SK-N-SH treated with all-trans-retinoic acid at 6 μM for 48 hours (cell line): ENCODE measurements around the gene IQCM.
"Not testable (repeated sequence)": the region's sequence is repeated elsewhere in the genome, so short reads cannot be mapped to it uniquely, and the experiment has no call there.

Experiments
- ATAC-seq: fragments of 200-7000 bp; cut with Tn5 transposase; 3 replicates; pipeline ENCODE4 v1.9.1; 2020; ENCODE audit warnings: mild to moderate bottlenecking, moderate library complexity
- BACH2 ChIP-seq: fragments of 250-450 bp; sonication (Bioruptor Pico); IDR thresholded peaks from 2 replicates; pipeline ENCODE4 v1.9.0; 2021; ENCODE audit warnings: mild to moderate bottlenecking, borderline replicate concordance
- CSDC2 ChIP-seq: fragments of 250-450 bp; sonication (Bioruptor Pico); IDR thresholded peaks from 2 replicates; pipeline ENCODE4 v1.5.0; 2020; ENCODE audit warnings: mild to moderate bottlenecking, moderate library complexity
- GLIS3 ChIP-seq: fragments of 250-450 bp; sonication (Bioruptor Pico); IDR thresholded peaks from 2 replicates; pipeline ENCODE4 v1.5.0; 2020; ENCODE audit warnings: mild to moderate bottlenecking, moderate library complexity
- ISL1 ChIP-seq: fragments of 250-450 bp; sonication (Bioruptor Pico); IDR thresholded peaks from 2 replicates; pipeline ENCODE4 v2.1.2; 2022; ENCODE audit warnings: mild to moderate bottlenecking, moderate library complexity
- OSR1 ChIP-seq: fragments of 250-450 bp; sonication (Bioruptor Pico); IDR thresholded peaks from 2 replicates; pipeline ENCODE4 v1.8.0; 2022; ENCODE audit warnings: moderate library complexity, mild to moderate bottlenecking, inconsistent platforms
- PPARA ChIP-seq: fragments of 250-450 bp; sonication (Bioruptor Pico); IDR thresholded peaks from 2 replicates; pipeline ENCODE4 v1.5.0; 2020; ENCODE audit warnings: mild to moderate bottlenecking, borderline replicate concordance
- RARB ChIP-seq: fragments of 250-450 bp; sonication (Bioruptor Pico); IDR thresholded peaks from 2 replicates; pipeline ENCODE4 v1.8.0; 2021; ENCODE audit warnings: mild to moderate bottlenecking, moderate library complexity
- SNAI2 ChIP-seq: fragments of 250-450 bp; sonication (Bioruptor Pico); IDR thresholded peaks from 2 replicates; pipeline ENCODE4 v1.5.0; 2020; ENCODE audit warnings: mild to moderate bottlenecking, moderate library complexity
- TCF4 ChIP-seq: fragments of 250-450 bp; sonication (Bioruptor Pico); IDR thresholded peaks from 2 replicates; pipeline ENCODE4 v1.8.0; 2021; ENCODE audit warnings: mild to moderate bottlenecking, moderate library complexity, borderline replicate concordance
- TOX ChIP-seq: fragments of 250-450 bp; sonication (Bioruptor Pico); IDR thresholded peaks from 2 replicates; pipeline ENCODE4 v1.8.0; 2021; ENCODE audit warnings: mild to moderate bottlenecking, moderate library complexity, borderline replicate concordance
- ZC3H10 ChIP-seq: fragments of 250-450 bp; sonication (Bioruptor Pico); IDR thresholded peaks from 2 replicates; pipeline ENCODE4 v1.5.1; 2021; ENCODE audit warnings: mild to moderate bottlenecking, moderate library complexity
- ZFP3 ChIP-seq: fragments of 250-450 bp; sonication (Bioruptor Pico); IDR thresholded peaks from 2 replicates; pipeline ENCODE4 v1.5.0; 2020; ENCODE audit warnings: mild to moderate bottlenecking, moderate library complexity
- ZFP30 ChIP-seq: fragments of 450-650 bp; formaldehyde crosslinking; IDR thresholded peaks from 2 replicates; pipeline ENCODE4 v1.5.0; 2022; ENCODE audit warnings: mild to moderate bottlenecking, moderate library complexity
- ZNF565 ChIP-seq: fragments of 450-650 bp; formaldehyde crosslinking; conservative IDR thresholded peaks from 2 replicates; pipeline ENCODE4 v1.5.0; 2020; ENCODE audit warnings: low read depth, mild to moderate bottlenecking, moderate library complexity
- ZNF70 ChIP-seq: fragments of 450-650 bp; formaldehyde crosslinking; IDR thresholded peaks from 2 replicates; pipeline ENCODE4 v1.5.0; 2020; ENCODE audit warnings: mild to moderate bottlenecking, moderate library complexity
- ZNF8 ChIP-seq: fragments of 450-650 bp; formaldehyde crosslinking; IDR thresholded peaks from 2 replicates; pipeline ENCODE4 v1.5.0; 2020; ENCODE audit warnings: mild to moderate bottlenecking, moderate library complexity
- TF ChIP-seq, protein P1 (sequence below): fragments of 250-450 bp; sonication (Bioruptor Pico); IDR thresholded peaks from 2 replicates; pipeline ENCODE4 v1.8.0; 2020; ENCODE audit warnings: mild to moderate bottlenecking, moderate library complexity, borderline replicate concordance
- TF ChIP-seq, protein P2 (sequence below): fragments of 250-450 bp; sonication (Bioruptor Pico); IDR thresholded peaks from 2 replicates; pipeline ENCODE4 v1.5.1; 2020; ENCODE audit warnings: low read depth, mild to moderate bottlenecking, moderate library complexity
- TF ChIP-seq, protein P3 (sequence below): fragments of 250-450 bp; sonication (Bioruptor Pico); IDR thresholded peaks from 2 replicates; pipeline ENCODE4 v1.5.1; 2021; ENCODE audit warnings: mild to moderate bottlenecking, moderate library complexity
- TF ChIP-seq, protein P4 (sequence below): fragments of 250-450 bp; sonication (Bioruptor Pico); IDR thresholded peaks from 2 replicates; pipeline ENCODE4 v1.8.0; 2021; ENCODE audit warnings: low read depth, mild to moderate bottlenecking, moderate library complexity, borderline replicate concordance
- TF ChIP-seq, protein P5 (sequence below): fragments of 250-450 bp; sonication (Bioruptor Pico); IDR thresholded peaks from 2 replicates; pipeline ENCODE4 v1.5.0; 2020; ENCODE audit warnings: mild to moderate bottlenecking, moderate library complexity

The IQCM gene

DNA sequence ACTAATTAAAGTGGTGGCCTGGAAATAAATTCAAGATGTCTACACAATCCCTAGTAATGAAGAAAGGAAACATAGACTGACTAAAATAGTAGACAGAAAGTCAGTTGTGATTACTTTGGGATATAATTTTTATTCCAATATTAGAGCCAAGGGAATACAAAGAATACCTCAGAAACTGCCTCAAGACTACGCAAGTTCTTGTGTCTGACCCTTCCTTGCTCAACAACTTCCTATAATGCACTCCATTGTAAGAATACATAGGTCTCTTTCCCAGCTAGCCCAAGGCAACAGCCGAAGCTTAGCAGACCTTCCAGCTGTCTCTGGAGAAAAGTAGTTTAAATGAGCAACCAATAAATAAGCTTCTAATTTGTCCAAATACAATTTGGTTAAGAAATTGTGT lies 315.9 kb downstream of the IQCM start:
- no peak for TF ChIP-seq SNAI2 (CRISPR knock-in tag)
- TF ChIP-seq, protein P1, sequence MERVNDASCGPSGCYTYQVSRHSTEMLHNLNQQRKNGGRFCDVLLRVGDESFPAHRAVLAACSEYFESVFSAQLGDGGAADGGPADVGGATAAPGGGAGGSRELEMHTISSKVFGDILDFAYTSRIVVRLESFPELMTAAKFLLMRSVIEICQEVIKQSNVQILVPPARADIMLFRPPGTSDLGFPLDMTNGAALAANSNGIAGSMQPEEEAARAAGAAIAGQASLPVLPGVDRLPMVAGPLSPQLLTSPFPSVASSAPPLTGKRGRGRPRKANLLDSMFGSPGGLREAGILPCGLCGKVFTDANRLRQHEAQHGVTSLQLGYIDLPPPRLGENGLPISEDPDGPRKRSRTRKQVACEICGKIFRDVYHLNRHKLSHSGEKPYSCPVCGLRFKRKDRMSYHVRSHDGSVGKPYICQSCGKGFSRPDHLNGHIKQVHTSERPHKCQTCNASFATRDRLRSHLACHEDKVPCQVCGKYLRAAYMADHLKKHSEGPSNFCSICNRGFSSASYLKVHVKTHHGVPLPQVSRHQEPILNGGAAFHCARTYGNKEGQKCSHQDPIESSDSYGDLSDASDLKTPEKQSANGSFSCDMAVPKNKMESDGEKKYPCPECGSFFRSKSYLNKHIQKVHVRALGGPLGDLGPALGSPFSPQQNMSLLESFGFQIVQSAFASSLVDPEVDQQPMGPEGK (CRISPR knock-in tag): no peak
- TF ChIP-seq, protein P2, sequence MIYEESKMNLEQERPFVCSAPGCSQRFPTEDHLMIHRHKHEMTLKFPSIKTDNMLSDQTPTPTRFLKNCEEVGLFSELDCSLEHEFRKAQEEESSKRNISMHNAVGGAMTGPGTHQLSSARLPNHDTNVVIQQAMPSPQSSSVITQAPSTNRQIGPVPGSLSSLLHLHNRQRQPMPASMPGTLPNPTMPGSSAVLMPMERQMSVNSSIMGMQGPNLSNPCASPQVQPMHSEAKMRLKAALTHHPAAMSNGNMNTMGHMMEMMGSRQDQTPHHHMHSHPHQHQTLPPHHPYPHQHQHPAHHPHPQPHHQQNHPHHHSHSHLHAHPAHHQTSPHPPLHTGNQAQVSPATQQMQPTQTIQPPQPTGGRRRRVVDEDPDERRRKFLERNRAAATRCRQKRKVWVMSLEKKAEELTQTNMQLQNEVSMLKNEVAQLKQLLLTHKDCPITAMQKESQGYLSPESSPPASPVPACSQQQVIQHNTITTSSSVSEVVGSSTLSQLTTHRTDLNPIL: no peak
- TF ChIP-seq ZFP3 (CRISPR knock-in tag): no peak
- no peak for TF ChIP-seq ZNF565 (CRISPR knock-in tag)
- TF ChIP-seq, all 23 proteins: peak for 0
- ATAC-seq: no peak

DNA sequence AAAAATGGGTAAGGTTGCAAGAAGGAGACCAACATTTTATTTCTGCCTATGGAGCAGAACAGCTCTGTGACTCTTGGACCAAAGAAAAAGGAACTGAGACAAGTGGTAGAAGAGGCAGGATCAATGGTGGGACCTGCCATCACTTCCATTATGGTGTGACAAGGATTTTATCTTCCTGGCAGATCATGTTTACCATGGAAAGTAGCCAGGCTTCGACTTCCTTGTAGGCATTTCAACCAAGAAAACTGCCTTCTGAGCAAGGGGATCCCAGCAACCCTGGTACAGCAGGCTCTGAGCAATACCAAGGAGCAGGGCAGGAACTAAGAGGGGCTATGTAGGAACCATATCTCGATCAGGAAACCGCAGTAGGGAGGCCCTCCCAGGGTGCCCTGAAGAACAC lies 317.4 kb downstream of the IQCM start:
- TF ChIP-seq OSR1: no peak
- no peak for TF ChIP-seq CSDC2
- ATAC-seq: no peak

DNA sequence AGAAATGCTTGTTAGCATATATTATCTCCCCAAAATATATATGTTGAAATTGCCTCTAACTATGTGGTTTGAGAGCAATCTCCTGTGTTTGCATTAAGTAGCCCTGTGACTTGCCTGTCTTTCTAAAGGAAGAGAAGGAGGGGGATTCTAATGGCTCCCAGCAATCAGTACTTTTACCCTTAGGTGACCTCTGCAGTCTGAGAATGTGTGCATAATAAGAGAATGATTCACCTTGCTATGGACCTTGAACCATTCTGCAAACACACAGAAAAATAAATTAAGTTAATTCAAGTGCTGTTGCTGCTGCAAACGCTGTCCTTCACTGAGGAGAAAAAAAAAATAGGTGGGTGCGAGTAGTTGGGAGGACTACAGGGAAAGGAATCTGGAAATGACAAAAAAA lies 322.2 kb downstream of the IQCM start:
- ATAC-seq: no peak
- TF ChIP-seq ZFP3 (CRISPR knock-in tag) (no peak), RARB (CRISPR knock-in tag) (no peak), BACH2 (CRISPR knock-in tag) (no peak), PPARA (no peak), ZNF70 (no peak), ZC3H10 (CRISPR knock-in tag) (no peak), ZFP30 (CRISPR knock-in tag) (no peak), TOX (CRISPR knock-in tag) (no peak), CSDC2 (no peak), TCF4 (CRISPR knock-in tag) (no peak), ZNF8 (CRISPR knock-in tag) (no peak), ISL1 (CRISPR knock-in tag) (no peak), SNAI2 (CRISPR knock-in tag) (no peak)
- TF ChIP-seq, protein P3, sequence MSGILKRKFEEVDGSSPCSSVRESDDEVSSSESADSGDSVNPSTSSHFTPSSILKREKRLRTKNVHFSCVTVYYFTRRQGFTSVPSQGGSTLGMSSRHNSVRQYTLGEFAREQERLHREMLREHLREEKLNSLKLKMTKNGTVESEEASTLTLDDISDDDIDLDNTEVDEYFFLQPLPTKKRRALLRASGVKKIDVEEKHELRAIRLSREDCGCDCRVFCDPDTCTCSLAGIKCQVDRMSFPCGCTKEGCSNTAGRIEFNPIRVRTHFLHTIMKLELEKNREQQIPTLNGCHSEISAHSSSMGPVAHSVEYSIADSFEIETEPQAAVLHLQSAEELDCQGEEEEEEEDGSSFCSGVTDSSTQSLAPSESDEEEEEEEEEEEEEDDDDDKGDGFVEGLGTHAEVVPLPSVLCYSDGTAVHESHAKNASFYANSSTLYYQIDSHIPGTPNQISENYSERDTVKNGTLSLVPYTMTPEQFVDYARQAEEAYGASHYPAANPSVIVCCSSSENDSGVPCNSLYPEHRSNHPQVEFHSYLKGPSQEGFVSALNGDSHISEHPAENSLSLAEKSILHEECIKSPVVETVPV (CRISPR knock-in tag): no peak
- TF ChIP-seq, protein P1 (CRISPR knock-in tag): no peak
- TF ChIP-seq, protein P4, sequence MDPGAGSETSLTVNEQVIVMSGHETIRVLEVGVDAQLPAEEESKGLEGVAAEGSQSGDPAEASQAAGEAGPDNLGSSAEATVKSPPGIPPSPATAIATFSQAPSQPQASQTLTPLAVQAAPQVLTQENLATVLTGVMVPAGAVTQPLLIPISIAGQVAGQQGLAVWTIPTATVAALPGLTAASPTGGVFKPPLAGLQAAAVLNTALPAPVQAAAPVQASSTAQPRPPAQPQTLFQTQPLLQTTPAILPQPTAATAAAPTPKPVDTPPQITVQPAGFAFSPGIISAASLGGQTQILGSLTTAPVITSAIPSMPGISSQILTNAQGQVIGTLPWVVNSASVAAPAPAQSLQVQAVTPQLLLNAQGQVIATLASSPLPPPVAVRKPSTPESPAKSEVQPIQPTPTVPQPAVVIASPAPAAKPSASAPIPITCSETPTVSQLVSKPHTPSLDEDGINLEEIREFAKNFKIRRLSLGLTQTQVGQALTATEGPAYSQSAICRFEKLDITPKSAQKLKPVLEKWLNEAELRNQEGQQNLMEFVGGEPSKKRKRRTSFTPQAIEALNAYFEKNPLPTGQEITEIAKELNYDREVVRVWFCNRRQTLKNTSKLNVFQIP: no peak
- TF ChIP-seq, all 23 proteins: peak for 0

DNA sequence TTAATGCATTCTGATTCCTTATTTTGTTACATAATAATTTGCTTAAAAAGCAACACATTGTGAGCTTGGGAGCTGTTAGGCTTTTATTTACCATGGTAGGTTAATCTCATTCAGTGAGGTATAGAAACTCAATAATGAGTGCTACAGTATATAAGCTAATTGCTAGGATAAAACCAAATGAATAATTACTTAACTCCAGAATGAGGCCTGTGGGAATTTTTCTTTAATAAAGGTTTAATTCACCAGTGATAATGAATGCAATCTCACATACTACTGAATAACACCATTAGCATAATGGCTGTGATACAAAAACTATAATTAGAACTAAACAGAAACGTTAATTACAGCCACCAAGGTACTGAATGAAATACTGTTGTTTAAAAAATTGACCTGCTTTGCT lies 326.3 kb downstream of the IQCM start:
- no peak for TF ChIP-seq ZNF8 (CRISPR knock-in tag)
- no peak for TF ChIP-seq RARB (CRISPR knock-in tag)
- no peak for ATAC-seq

DNA sequence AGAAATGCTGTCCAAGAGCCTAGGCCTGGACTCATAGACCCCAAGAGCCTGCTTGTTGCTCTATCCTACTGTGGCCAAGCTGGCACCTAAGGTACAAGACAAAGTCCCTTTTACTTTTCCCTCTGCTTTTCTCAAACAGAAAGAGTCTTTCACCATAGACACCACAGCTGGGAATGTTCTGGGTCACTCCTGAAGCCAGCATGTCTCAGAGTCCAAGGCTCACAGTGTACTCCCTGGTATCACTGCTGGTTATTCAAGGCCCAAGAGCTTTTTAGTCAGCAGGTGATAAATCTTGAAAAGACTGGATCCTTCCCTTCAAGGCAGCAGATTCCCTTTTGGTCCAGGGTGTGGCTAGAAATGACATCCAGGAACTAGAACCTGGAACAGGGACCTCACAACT lies 328.8 kb downstream of the IQCM start:
- TF ChIP-seq, protein P4: no peak
- no peak for TF ChIP-seq RARB (CRISPR knock-in tag)
- no peak for TF ChIP-seq GLIS3 (CRISPR knock-in tag)
- TF ChIP-seq, protein P5, sequence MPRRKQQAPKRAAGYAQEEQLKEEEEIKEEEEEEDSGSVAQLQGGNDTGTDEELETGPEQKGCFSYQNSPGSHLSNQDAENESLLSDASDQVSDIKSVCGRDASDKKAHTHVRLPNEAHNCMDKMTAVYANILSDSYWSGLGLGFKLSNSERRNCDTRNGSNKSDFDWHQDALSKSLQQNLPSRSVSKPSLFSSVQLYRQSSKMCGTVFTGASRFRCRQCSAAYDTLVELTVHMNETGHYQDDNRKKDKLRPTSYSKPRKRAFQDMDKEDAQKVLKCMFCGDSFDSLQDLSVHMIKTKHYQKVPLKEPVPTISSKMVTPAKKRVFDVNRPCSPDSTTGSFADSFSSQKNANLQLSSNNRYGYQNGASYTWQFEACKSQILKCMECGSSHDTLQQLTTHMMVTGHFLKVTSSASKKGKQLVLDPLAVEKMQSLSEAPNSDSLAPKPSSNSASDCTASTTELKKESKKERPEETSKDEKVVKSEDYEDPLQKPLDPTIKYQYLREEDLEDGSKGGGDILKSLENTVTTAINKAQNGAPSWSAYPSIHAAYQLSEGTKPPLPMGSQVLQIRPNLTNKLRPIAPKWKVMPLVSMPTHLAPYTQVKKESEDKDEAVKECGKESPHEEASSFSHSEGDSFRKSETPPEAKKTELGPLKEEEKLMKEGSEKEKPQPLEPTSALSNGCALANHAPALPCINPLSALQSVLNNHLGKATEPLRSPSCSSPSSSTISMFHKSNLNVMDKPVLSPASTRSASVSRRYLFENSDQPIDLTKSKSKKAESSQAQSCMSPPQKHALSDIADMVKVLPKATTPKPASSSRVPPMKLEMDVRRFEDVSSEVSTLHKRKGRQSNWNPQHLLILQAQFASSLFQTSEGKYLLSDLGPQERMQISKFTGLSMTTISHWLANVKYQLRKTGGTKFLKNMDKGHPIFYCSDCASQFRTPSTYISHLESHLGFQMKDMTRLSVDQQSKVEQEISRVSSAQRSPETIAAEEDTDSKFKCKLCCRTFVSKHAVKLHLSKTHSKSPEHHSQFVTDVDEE (CRISPR knock-in tag): no peak
- TF ChIP-seq TCF4 (CRISPR knock-in tag): no peak
- TF ChIP-seq OSR1: no peak
- no peak for ATAC-seq

DNA sequence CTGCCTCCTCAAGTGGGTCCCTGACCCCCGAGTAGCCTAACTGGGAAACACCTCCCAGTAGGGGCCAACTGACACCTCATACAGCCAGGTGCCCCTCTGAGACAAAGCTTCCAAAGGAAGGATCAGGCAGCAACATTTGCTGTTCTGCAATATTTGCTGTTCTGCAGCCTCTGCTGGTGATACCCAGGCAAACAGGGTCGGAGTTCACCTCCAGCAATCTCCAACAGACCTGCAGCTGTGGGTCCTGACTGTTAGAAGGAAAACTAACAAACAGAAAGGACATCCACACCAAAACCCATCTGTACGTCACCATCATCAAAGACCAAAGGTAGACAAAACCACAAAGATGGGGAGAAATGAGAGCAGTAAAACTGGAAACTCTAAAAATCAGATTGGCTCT lies 347.0 kb downstream of the IQCM start:
- not testable (repeated sequence) for ATAC-seq
